Spinal cord (tissue), 10 donors: ENCODE measurements around the gene AGXT. TPM values are rescaled to one million over a fixed set of nuclear protein-coding genes. Genes with fewer than 3 reads are reported as not detected.
A peak's percentile ranks its signal among the peaks of the same experiment; 100 is the strongest.

Experiments used
- DNase-seq, 6 donors: peaks; one replicate each; pipeline versions ENCODE4 v3.0.0 to v3.0.0-alpha.2; 2013 to 2015; ENCODE audit warnings: low spot score in 6 of 6, low read depth in 4 of 6
- H3K27ac ChIP-seq: one replicate; pipeline ENCODE4 v1.5.1; 2013; ENCODE audit warnings: low read depth, low read length, control low read depth
- H3K27me3 ChIP-seq: one replicate; pipeline ENCODE4 v1.6.1; 2013; ENCODE audit warnings: low read length; ENCODE audit not compliant: control insufficient read depth, insufficient read depth
- H3K36me3 ChIP-seq: one replicate; pipeline ENCODE4 v1.6.1; 2013; ENCODE audit warnings: low read length; ENCODE audit not compliant: control insufficient read depth, insufficient read depth
- H3K4me1 ChIP-seq: one replicate; pipeline ENCODE4 v1.6.1; 2013; ENCODE audit warnings: low read length; ENCODE audit not compliant: control insufficient read depth, insufficient read depth
- H3K4me3 ChIP-seq: one replicate; pipeline ENCODE4 v1.5.1; 2013; ENCODE audit warnings: low read depth, low read length, control low read depth
- H3K9me3 ChIP-seq: one replicate; pipeline ENCODE4 v1.6.1; 2013; ENCODE audit warnings: low read length; ENCODE audit not compliant: control insufficient read depth, insufficient read depth
- WGBS: methylation state at CpG from one replicate; pipeline ENCODE4 v1.1.5; 2013; ENCODE audit warnings: missing lambda C conversion rate; ENCODE audit not compliant: insufficient coverage; 5-methylcytosine and 5-hydroxymethylcytosine counted together
- polyA plus RNA-seq, 2 donors: library from polyadenylated mRNA; unstranded; fragments of 120-200 nt; gene quantifications; one replicate each; pipeline ENCODE4 v1.2.1, GENCODE V29; 2013; ENCODE audit not compliant: insufficient read length in 2 of 2
- total RNA-seq, 2 donors: library from RNA; depleted of rRNA in 1 of 2; stranded (reverse); fragments of 120-200 nt in 1 of 2; fragments of >200 nt in 1 of 2; gene quantifications; one replicate each; pipeline versions ENCODE4 v1.2.3 to v1.2.4, GENCODE V29; 2013 to 2014
- donor health status: healthy.

Gene AGXT
- total and polyA plus RNA-seq, 4 donors: 0.17 TPM; not detected in 3

- H3K27ac ChIP-seq: no peak overlapping the region
- DNase-seq: no peak
- H3K36me3 ChIP-seq: no peaks in the 10 kb centered on the region
- H3K4me3 ChIP-seq: no peak overlapping the region
- H3K27me3 ChIP-seq: no peaks in the 10 kb centered on the region
- 67% methylated on average over 22 of the region's 23 CpGs for WGBS
- H3K4me1 ChIP-seq: peaks cover 22% of the 10 kb centered on the region
- no peaks in the 10 kb centered on the region for H3K9me3 ChIP-seq
Observed at GRCh38 chr2:240896871-240897692, 28.5 kb downstream of the AGXT start.

- Histone ChIP-seq H3K4me1 (peaks cover 22% of the 10 kb centered on the region), H3K36me3 (no peaks in the 10 kb centered on the region), H3K9me3 (no peaks in the 10 kb centered on the region), H3K27ac (no peak overlapping the region), H3K27me3 (no peaks in the 10 kb centered on the region), H3K4me3 (no peak overlapping the region)
- no peak for DNase-seq
- WGBS: 84% methylated on average over 17 of the region's 17 CpGs
Observed at GRCh38 chr2:240898108-240898730, 29.6 kb downstream of the AGXT start.

- no peaks in the 10 kb centered on the region for H3K36me3 ChIP-seq
- no peaks in the 10 kb centered on the region for H3K27me3 ChIP-seq
- H3K4me3 ChIP-seq: no peak overlapping the region
- peaks cover 18% of the 10 kb centered on the region for H3K4me1 ChIP-seq
- no peaks in the 10 kb centered on the region for H3K9me3 ChIP-seq
- no peak for DNase-seq
- H3K27ac ChIP-seq: peak overlapping the region; percentile 7
- WGBS: 82% methylated on average over 23 of the region's 23 CpGs
Observed at GRCh38 chr2:240898731-240899467, 30.3 kb downstream of the AGXT start.

- H3K36me3 ChIP-seq: no peaks in the 10 kb centered on the region
- H3K27ac ChIP-seq: no peak overlapping the region
- peaks cover 19% of the 10 kb centered on the region for H3K4me1 ChIP-seq
- no peak overlapping the region for H3K4me3 ChIP-seq
- DNase-seq: no peak
- no peaks in the 10 kb centered on the region for H3K27me3 ChIP-seq
- no peaks in the 10 kb centered on the region for H3K9me3 ChIP-seq
- WGBS: 78% methylated on average over 17 of the region's 19 CpGs
Observed at GRCh38 chr2:240899468-240899865, 30.8 kb downstream of the AGXT start.

- WGBS: 84% methylated on average over 18 of the region's 27 CpGs
- no peak for DNase-seq
- no peak overlapping the region for H3K4me3 ChIP-seq
- H3K9me3 ChIP-seq: no peaks in the 10 kb centered on the region
- H3K27me3 ChIP-seq: no peaks in the 10 kb centered on the region
- peaks cover 27% of the 10 kb centered on the region for H3K4me1 ChIP-seq
- H3K36me3 ChIP-seq: no peaks in the 10 kb centered on the region
- H3K27ac ChIP-seq: no peak overlapping the region
Observed at GRCh38 chr2:240900141-240900860, 31.7 kb downstream of the AGXT start.

GRCh38 chr2:240901986-240902614 is 33.5 kb downstream of the AGXT start:
- 87% methylated on average over 9 of the region's 14 CpGs for WGBS
- Histone ChIP-seq H3K36me3 (no peaks in the 10 kb centered on the region), H3K27ac (no peak overlapping the region), H3K4me3 (no peak overlapping the region), H3K27me3 (no peaks in the 10 kb centered on the region), H3K9me3 (no peaks in the 10 kb centered on the region), H3K4me1 (peaks cover 45% of the 10 kb centered on the region)
- DNase-seq: no peak

- WGBS: 74% methylated on average over 7 of the region's 7 CpGs
- DNase-seq: no peak
- no peaks in the 10 kb centered on the region for H3K27me3 ChIP-seq
Observed at GRCh38 chr2:240902615-240903041, 34.0 kb downstream of the AGXT start.

GRCh38 chr2:240903191-240904060 is 34.8 kb downstream of the AGXT start:
- H3K9me3 ChIP-seq: no peaks in the 10 kb centered on the region
- peaks cover 38% of the 10 kb centered on the region for H3K4me1 ChIP-seq
- H3K36me3 ChIP-seq: no peaks in the 10 kb centered on the region
- 92% methylated on average over 32 of the region's 34 CpGs for WGBS
- DNase-seq: no peak
- H3K27ac ChIP-seq: no peak overlapping the region
- no peaks in the 10 kb centered on the region for H3K27me3 ChIP-seq
- no peak overlapping the region for H3K4me3 ChIP-seq

More at GRCh38 chr2:240902615-240903041, 34.0 kb downstream of the AGXT start:
- Histone ChIP-seq H3K9me3 (no peaks in the 10 kb centered on the region), H3K27ac (no peak overlapping the region), H3K4me3 (no peak overlapping the region), H3K4me1 (peaks cover 45% of the 10 kb centered on the region), H3K36me3 (no peaks in the 10 kb centered on the region)
